ENCODE results near the gene PPP1R15A.

The PPP1R15A gene

GRCh38 chr19:48858984-48859710, 13.1 kb upstream of the PPP1R15A start:
- H3K4me3 ChIP-seq (ENCODE audit: low read depth, low read length) = no peak overlapping the region
- TF ChIP-seq, protein P1, sequence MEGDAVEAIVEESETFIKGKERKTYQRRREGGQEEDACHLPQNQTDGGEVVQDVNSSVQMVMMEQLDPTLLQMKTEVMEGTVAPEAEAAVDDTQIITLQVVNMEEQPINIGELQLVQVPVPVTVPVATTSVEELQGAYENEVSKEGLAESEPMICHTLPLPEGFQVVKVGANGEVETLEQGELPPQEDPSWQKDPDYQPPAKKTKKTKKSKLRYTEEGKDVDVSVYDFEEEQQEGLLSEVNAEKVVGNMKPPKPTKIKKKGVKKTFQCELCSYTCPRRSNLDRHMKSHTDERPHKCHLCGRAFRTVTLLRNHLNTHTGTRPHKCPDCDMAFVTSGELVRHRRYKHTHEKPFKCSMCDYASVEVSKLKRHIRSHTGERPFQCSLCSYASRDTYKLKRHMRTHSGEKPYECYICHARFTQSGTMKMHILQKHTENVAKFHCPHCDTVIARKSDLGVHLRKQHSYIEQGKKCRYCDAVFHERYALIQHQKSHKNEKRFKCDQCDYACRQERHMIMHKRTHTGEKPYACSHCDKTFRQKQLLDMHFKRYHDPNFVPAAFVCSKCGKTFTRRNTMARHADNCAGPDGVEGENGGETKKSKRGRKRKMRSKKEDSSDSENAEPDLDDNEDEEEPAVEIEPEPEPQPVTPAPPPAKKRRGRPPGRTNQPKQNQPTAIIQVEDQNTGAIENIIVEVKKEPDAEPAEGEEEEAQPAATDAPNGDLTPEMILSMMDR (IDR thresholded peaks at IDR 0.05; ENCODE audit: control insufficient read depth, extremely low read depth, insufficient read depth) = no peak
- no peak for DNase-seq (ENCODE audit: low read depth)

- DNase-seq (ENCODE audit: low read depth) = no peak
- TF ChIP-seq, protein P1 (IDR thresholded peaks at IDR 0.05; ENCODE audit: control insufficient read depth, extremely low read depth, insufficient read depth) = no peak
These were observed 12.3 kb upstream of the PPP1R15A start for GRCh38 chr19:48859711-48860572.

GRCh38 chr19:48861313-48861712, 10.9 kb upstream of the PPP1R15A start:
- no peak for DNase-seq (ENCODE audit: low read depth)
- H3K4me3 ChIP-seq (ENCODE audit: low read depth, low read length) = no peak overlapping the region
- TF ChIP-seq, protein P1 (IDR thresholded peaks at IDR 0.05; ENCODE audit: control insufficient read depth, extremely low read depth, insufficient read depth) = no peak

More at GRCh38 chr19:48859711-48860572, 12.3 kb upstream of the PPP1R15A start:
- no peak overlapping the region for H3K4me3 ChIP-seq (ENCODE audit: low read depth, low read length)

- no peak overlapping the region for H3K4me3 ChIP-seq (ENCODE audit: low read depth, low read length)
- TF ChIP-seq, protein P1 (IDR thresholded peaks at IDR 0.05; ENCODE audit: control insufficient read depth, extremely low read depth, insufficient read depth) = no peak
- DNase-seq (ENCODE audit: low read depth) = no peak
These were observed 9.4 kb upstream of the PPP1R15A start for GRCh38 chr19:48862827-48863226.

- TF ChIP-seq, protein P1 (IDR thresholded peaks at IDR 0.05; ENCODE audit: control insufficient read depth, extremely low read depth, insufficient read depth) = no peak
- H3K4me3 ChIP-seq (ENCODE audit: low read depth, low read length) = no peak overlapping the region
- no peak for DNase-seq (ENCODE audit: low read depth)
These were observed 5.5 kb upstream of the PPP1R15A start for GRCh38 chr19:48866692-48867091.

DNA sequence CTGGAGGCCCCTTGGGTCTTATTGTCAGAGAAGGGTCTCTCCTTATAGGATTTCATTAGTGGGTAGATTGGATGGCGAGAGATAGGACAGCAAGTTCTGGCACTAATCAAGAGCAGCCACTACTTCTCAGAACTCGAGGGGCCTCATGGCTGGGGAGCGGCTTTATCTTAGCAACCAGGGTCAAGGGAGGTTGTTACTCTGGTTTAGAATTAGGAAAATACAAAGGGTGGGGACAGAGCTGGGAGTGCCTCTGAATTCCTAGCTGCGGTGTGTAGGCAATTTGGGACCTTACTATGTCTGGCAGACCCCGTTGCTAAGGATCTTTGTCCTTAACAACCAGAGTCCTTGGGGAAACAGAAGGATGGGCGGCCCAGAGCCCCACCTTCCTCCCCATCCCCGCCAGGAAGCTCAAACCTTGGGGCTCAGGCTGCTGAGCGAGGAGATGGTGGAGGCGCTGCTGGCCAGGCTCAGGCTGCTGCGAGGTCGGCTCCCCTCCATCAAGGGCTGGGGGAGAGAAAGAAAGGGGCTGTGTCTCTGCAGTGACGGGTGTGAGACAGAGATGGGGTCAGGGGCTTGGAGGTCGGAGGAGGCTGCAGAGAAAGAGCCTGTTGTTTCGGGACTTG, 5.0 kb upstream of the PPP1R15A start:
- no peak for DNase-seq (ENCODE audit: low read depth)
- no peak overlapping the region for H3K4me3 ChIP-seq (ENCODE audit: low read depth, low read length)
- TF ChIP-seq, protein P1 (IDR thresholded peaks at IDR 0.05; ENCODE audit: control insufficient read depth, extremely low read depth, insufficient read depth) = no peak
